GM18502 (cell line): ENCODE measurements around the gene TCTN1.

Source experiments
- ATAC-seq: cut with Tn5 transposase; IDR thresholded peaks from one replicate; pipeline ENCODE4 v1.9.1; 2021; ENCODE audit warnings: mild to moderate bottlenecking; ENCODE audit not compliant: unreplicated experiment, poor library complexity

Gene TCTN1

DNA sequence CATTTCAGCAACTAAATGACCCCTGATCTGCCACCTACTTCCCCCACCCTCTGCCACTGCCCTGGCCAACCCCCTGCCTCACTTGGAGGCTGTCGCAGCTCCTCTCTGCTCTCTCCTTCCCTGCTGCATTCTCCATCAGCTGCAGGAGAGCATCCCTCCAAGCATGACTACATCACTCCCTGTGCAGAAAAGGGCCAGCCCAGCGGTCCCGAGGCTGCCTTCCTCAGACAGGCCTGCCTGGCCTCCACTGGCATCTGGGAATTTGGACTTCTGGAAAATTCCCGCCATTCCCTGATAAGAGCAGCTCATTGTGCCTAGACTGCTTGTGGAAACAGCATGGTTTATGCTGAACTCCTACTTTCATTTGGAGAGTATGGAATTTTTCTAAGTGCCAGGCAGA, 62.2 kb downstream of the TCTN1 start:
- ATAC-seq, result no peak

DNA sequence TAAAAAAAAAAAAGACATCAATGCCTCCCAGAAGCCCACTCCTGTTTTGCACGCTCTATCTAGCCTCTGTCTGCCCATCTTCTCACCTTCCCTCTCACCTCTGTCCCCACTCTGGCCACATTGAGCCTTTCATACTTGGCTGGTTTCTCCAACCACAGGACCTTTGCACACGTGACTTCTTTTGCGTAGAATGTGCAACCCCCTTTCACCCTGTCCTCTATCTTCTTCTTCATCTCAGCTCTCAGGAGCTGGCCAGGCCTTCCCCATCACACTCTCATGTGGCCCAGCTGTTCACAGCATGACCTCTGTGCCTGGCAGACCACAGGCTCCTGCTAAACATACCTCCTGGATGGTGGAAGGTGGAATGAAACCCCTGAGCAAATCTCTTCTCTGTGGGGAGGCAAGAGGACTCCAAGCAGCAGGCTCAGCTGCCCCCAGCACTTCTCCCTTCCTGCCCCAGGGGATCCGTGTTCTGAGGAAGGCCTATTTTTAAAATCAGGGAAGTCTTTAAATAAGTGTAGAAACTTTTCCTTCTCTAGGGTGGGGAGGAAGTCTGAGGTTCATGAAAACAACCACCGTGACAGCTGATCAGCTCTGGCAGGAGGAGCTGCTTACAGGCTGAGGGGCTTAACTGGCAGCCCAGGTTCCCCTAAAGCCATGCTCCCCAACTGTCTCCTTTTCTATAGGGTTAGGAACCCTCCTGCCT, 63.4 kb downstream of the TCTN1 start:
- peak; percentile 79 for ATAC-seq

DNA sequence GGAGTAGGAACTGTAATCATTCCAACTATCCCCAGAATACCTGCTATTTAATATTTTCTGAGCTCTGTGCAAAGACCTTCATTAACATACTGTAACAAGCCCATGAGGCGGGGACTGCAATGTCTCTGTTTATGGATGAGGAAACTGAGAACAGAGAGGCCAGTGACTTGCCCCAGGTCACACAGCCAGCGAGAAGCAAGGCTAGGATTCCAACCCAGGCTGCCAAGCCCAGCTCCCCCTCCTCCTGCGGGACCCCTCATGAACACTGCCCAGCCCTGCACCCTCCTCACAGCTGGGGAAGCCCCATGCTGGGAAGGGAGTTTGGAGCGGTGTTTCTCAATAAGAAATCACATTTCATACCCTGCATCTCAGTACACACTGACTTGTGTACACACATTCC, 64.1 kb downstream of the TCTN1 start:
- peak; percentile 16 for ATAC-seq

DNA sequence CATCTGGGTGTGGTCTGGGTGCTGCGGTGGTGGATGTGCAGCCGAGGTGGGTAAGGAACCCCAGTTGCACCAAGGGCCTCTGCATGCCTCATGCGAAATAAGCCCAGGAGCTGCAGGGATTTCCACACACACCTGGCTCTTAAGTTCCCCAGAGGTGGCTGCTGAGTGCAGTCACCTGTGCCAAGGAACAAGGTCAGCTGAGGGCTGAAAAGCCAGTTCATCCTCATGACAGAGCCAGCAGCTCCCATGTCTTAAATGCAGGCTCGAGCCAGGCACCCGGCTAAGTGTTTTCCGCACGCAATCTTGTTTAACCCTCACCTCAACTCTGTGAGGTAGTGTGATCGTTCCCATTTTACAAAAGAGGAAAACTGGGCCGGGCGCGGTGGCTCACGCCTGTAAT, 65.3 kb downstream of the TCTN1 start:
- ATAC-seq, result no peak

DNA sequence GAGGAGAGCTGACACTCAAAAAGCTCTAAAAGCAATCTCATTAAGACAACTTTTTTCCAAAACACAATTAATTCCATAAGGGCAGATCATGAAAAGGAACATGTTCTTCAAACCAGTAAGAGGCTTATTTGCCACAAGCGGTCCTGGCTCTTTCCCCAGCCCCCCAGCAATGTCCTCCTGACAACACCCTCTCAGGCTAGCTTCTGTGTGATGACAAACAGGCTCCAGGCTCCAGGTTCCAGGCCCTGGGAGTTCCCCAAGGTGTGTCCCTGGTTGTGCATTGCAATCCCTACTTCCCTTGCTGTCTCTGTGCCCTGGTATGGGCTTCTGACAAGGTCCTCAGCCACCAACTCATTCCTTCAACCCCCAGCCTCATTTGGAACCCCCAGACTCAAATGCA, 66.1 kb downstream of the TCTN1 start:
- ATAC-seq, result no peak

DNA sequence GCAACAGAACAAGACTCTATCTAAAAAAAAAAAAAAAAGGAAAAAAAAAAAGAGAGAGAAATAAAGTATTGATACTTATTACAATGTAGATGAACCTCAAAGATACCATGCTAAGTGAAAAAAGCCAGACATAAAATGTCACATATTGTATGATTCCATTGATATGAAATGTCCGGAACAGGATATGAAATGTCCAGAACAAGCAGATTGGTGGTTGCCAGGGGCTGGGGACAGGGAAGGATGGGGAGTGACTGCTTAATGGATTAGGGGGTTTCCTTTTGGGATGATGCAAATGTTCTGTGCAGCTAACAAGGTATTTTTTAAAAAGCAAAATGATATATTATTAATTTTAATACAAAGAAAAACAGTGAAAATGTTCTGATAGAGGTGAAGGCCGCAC, 70.0 kb downstream of the TCTN1 start:
- ATAC-seq, result no peak

DNA sequence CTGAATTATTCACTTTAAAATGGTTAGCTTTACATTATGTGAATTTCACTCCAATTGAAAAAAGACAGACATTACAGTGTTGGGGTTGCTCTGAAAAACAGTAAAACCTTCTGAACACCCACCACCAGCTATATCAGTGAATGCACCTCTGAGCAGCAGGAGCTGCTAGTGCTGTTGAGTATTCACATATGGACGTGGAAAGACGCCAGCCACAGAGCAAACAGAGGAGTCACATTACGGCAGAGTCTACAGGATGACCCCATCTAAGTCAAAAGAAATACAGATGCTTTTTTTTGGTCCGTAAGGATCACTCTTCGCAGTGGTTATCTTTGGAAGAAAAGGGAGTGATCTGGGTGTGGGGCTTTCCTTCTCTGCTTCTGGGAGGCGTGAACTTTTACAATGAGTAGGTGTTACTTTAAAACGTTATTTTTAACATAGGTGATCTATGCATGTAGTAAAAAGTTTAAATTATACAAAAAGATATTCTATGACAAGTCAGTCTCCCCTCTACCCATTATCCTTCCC, 70.4 kb downstream of the TCTN1 start:
- no peak for ATAC-seq

DNA sequence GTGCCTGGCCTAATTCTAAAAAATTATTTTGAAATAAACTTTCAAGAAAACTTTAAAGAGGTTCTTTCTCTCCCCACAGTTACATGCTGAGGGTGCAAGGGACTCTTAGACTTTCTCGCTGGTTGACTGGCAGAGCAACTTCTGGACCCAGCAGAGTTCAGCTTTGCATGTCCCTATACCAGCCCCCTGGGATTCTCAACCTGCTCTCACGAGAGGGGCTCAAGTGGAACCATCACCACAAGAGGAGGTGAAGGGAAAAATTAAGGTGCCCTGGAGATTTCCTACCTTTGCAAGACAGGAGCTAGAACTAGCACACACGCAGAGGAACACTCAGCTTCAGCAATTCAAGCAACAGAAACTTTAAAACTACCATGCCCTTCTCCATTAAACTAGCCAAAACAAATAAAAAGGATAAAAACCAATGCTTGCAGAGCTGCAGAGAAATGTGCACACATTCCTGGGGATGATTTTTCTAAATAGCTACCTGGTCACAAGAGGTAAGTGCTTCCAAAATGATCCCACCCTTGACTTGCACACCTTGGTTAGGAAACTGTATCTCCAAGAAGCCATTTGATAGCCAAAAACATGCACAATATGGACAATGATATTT, 72.5 kb downstream of the TCTN1 start:
- no peak for ATAC-seq

DNA sequence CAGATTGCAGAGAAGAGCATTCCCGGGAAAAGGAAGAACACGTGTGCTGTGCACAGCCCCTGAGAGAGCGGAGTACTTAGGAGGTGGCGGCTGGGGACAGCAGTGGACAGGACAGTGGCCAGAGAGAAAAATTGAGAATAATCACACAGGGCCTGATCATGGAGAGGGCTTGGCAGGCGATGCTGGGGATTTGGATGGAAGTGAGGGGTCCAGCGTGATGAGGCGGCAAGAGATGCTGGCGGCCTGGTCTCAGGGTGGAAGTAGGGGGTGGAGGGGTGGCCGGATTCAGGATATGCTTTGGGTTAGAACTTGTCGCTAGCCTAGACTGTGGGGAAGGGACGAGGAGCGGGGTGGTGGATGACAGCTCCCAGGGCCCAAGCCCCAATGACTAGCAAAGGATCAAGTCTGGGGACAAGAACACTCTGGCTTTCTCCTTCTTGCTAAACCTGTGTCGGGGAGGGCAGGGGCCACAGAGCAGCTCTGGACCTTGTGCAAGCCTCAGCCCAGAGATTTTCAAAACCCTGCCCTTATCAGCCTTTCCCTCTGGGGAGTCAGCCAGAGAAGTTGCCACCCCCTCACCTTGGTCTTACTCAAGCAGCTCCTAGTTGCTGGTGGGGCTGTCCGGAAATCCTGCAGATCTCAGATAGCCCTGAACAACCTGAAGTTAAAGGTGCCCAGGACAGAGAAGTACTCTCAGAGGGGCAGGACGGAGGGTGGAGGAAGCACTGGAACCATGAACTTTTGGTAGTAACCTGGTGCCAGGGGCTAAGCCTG, 73.7 kb downstream of the TCTN1 start:
- no peak for ATAC-seq

DNA sequence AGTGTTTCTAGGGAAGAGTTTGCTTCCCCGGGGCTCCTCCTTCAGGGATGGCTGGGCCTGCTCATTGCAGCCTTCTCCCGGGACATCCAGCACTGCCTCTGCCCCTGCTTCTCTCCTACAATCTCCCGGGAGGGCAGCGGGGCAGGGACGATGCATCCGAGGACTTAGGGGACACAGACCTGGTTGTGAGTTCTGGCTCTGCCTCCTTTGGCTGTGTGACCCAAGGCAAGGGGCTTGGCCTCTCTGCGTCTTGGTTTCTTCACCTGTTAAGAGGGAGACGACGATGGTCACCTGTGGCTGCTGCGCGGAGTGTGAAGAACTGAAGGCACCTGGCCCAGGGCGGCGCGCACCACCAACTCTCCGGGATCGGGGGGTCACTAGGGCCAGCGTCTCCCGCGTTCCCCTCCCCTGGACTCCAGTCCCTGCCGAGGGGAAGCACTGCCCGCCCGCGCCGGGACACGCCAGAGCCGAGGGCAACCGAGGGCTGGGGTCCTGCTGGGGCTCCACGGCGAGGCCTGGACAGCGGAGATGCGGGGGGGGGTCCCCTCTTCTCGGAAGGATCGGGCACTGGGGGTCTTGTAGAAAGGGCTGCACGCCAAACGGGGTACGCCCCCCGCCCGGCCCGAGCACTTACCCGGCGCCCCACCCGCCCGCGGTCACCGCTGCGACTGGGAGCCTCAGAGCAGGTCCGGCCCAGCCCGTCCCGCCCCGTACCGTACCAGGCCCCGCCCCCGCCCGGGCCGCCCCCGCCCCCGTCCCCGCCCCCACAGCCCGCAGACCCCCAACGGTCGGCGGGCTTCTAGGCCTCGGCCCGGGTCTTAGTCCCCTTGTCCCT, 74.7 kb downstream of the TCTN1 start, which contains the start of gene HVCN1:
Gene HVCN1, minus strand, starts transcription at position 670 of the 835 bp plus-strand sequence. CDS start 5,870 bp downstream, outside the sequence.
- ATAC-seq, result peak; percentile 29

DNA sequence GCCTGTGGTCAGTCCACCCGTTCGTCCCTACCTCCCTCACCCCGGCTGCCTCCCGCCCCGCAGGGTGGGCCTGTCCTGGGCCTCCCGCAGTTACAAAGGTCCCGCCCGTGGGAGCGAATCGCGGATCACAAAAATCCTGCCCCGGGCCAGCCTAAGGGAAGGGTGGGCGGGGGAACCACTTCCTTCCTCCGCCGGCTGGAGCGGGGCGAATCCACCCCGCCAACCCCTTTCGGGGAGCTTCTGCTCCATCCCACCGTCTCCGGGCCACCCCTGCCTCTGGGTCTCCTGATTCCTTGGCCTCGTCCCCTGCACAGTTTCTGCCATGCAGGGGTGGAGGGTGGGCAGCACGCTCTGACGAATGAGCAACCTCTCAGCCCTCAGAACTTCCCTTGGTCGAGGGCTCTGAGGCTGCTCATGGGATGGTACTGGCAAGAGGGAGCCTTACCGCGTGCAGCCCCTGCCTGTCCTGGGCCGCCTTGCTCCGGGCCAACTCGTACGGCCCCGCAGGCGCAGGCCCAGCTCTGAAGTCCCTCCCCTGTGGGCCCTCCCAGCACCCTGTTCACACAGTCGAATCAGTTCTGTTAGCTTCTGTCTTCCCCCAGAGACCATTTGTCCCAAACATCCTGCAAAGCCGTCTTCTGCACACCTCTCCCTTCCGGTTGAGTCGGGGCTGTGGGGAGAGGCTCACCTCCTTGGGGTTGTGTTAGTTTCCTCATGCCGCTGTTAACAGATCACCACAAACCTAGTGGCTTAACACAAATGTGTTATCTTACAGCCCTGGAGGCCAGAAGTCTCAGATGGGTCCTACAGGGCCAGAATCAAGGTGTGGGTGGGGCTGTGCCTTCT, 75.6 kb downstream of the TCTN1 start:
- ATAC-seq, result peak; percentile 61

DNA sequence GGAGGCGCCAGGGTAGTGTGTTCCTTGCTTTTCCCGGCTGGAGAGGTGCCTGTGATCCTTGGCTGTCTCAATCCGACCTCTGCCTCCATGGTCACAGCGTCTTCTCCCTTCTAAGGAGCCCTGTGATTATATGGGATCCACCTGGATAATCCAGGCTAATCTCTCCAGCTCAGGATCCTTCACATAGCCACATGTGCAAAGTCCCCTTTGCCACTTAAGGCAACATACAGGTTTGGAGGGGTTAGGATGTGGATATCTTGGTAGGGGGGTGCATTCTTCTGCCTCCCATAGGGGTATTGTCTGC, 76.2 kb downstream of the TCTN1 start:
- no peak for ATAC-seq

DNA sequence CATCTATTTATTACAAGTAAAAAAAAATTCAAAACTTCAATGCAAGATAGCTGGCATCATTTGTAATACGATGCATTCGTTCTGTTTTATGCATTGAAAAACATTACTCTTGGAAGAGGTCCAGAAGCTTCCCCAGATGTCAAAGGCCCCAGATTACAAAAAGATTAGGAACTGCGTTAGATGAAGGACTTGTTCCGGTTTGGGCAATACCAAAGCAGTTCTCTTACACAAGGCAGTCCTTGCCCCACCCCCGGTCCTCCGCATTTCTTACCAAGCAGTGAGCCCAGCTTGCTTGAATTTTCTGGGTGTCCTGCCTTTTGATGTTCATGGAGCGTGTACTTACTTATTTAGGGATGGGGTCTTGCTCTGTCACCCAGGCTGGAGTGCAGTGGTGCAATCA, 79.8 kb downstream of the TCTN1 start:
- no peak for ATAC-seq

DNA sequence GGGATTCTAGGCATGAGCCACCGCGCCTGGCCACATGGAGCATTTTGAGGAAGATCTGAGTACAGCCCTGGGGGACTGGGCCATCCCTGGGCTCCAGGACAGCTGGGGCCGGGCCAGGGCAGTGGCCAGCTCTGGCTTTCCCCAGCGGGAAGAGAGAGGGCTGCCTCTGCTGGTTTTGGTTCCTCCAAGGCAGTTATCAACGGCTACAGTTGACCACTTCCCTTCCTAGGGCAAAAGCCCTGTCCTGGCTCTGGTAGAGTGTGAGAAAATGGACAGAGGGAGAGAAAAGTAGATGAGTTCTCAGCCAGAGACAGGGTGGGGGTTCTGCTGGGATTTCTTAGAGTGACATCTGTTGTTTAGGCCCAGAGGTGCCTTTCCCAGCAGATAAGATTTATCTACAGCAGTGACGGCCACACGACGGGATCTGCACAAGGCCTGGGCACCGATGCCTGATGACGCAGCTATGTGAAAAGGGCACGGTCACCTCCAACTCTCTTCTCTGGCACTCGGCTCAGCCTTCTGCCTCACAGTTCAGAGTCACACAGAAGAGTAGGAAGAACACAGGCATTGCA, 80.5 kb downstream of the TCTN1 start:
- no peak for ATAC-seq

DNA sequence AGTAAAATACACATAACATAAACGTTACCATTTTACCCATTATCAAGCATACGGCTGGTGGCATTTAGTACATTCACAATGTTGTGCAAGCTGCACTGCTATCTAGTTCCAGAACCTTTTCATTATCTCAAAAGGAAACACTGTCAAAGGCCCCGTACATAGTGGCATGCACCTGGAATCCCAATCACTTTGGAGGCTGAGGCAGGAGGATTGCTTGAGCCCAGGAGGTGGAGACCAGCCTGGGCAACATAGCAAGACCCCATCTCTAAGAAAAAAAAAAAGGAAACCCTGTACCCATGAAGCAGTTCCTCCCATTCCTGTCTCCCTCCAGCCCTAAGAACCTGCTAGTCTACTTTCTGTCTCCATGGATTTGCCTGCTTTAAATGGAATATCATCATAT, 82.4 kb downstream of the TCTN1 start:
- no peak for ATAC-seq

DNA sequence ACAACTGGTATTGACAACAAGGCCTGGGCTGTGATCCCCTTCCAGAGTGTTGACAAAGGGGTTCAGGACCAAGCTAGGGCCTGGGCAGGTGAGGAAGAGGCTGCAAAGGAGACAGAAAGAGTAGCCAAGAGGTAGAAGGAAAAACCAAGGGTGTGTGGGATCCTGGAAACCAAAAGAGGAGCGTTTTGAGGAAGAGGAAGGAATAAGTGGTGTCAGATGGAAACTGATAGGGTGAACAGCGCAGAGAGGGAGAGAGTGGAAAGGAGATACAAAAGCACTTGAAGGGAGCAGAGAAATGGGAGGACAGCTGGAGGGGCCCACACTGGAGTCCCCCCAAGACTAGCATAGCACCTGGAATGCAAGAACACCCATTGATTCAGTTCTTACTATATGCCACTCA, 83.3 kb downstream of the TCTN1 start:
- no peak for ATAC-seq

DNA sequence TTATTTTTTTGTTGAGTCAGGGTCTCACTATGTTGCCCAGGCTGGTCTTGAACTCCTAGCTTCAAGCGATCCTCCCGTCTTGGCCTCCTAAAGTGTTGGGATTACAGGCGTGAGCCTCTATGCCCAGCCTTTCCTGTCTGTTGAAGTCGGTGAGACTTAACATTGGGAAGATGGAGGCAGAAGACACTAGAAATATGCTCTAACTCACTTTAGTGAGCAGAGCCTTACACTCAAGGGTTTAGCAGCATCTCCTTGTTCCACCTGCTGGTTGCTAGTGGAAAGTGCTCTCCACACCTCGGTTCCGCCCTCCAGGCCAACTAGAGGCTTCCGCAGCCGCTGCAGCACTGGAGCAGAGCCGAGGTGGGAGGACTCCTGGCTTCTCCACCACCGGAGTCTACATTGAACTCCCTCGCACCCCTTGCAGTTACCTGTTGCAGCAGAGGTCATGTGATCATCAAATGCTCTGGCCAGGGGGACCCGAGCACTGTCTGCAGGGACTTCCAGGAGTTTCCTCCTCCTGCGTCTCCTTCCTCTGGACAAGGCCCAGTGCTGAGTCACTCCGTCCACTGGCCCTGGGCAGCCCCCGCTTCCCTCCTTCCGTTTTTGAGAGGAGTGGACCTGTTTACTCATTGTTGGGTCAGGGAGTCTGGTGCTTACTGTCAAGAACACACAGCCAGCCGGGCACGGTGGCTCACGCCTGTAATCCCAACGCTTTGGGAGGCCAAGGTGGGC, 84.4 kb downstream of the TCTN1 start:
- ATAC-seq, result peak; percentile 86
